Measurements from ENCODE around the gene NDUFB2.

Gene NDUFB2

DNA sequence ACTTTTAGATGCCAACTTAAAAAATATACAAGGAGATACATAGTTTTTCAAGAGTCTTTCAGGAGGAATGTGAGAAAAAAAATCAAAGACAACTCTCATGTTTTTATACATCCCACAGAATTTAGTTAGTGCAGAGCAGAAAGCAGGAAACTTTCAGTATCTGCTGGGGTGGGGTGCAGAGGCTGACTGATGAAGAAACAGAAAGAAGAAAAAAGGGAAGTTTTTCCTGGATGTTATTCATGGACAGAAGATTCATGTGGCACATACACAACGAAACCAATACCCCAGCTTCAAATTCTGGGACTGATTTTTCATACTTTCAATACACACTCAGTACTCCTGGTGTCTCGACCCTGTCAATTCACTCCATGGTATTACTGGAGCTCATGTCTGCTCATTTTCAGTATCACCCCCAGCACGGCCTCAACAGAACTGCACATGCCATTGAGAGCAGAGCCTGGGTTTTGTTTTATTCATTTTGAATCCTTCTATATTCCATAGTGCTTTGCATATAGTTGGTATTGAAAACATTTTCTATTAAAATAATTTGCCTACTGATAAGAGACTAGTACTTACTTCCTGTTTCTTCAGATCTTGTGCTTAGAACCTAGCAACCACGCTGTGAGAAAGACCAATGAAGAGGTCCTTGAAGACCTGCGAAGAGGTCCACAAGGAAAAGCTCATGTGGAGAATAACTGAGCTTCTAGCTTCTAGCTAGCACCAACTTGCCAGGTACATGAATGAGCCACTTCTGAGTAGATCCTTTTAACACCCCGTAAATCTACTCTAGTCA is 49.0 kb downstream of the NDUFB2 start:
- peak; percentile 78 to 83 for DNase-seq

GRCh38 chr7:140746751-140747150 is 50.2 kb downstream of the NDUFB2 start:
- DNase-seq, result no peak

DNA sequence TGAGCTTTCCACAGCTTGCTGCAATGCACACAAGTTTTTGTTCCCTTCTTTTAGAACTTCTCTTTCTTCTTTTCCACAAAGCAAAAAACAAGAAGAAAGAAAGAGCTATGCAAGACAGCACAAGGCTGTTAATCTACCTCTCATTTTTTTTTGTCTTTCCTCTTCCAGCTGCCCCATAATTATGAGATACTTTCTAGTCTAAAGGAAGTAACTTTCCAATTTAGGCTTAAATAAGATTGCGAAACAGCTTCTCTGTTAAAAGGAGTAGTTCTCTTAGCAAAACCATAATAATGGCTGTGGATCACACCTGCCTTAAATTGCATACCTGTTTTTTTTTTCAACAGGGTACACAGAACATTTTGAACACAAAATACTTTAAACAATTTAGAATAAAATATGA is 56.0 kb downstream of the NDUFB2 start:
- DNase-seq, result no peak

DNA sequence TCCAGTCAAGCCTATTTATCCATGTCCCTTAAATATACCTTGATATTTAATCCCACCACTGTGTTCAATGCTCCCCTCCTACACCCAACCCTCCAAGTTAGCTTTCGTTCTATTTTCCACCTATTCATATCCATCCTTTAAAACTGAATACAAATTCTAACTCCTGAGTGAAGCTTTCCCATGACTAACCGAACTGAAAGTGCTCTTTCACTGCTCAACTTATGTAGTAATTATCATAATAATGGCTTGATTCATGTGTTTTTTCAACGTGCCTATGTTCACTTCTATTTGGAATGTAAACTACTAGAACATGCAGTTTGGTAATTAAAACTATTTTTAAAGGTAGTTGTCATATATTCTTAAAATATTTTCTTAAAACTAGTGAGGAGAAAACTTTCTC is 58.0 kb downstream of the NDUFB2 start:
- DNase-seq, result no peak
